Activated T-cell treated with anti-CD3 and anti-CD28 coated beads, Interleukin-2, amount 50 U/mL, for 72 hours (primary cell): ENCODE measurements around the gene S100A5. TPM values are rescaled to one million over a fixed set of nuclear protein-coding genes. Genes with fewer than 3 reads are reported as not detected.
A peak's percentile ranks its signal among the peaks of the same experiment; 100 is the strongest.
"Not testable (repeated sequence)": the region's sequence is repeated elsewhere in the genome, so short reads cannot be mapped to it uniquely, and the experiment has no call there.

Experiments used
- ATAC-seq, 2 donors: fragments of 150-1000 bp; cut with Tn5 transposase; replicated peaks in 1 of 2; 2 replicates each; pipeline ENCODE4 v1.10.0; 2021; ENCODE audit warnings: moderate library complexity in 2 of 2, mild to moderate bottlenecking in 1 of 2
- DNase-seq, 2 donors: peaks; one replicate each; pipeline ENCODE4 v3.0.0; 2021 to 2022; ENCODE audit warnings: mixed read lengths in 1 of 2
- H3K27ac Mint-ChIP-seq: one replicate; pipeline ENCODE4 v1.8.0; 2022; ENCODE audit warnings: mild to moderate bottlenecking, moderate library complexity, mixed read lengths
- H3K27me3 Mint-ChIP-seq: one replicate; pipeline ENCODE4 v1.8.0; 2022; ENCODE audit warnings: low read depth, mixed read lengths
- H3K36me3 Mint-ChIP-seq, 2 donors: one replicate each; pipeline ENCODE4 v1.8.0; 2022; ENCODE audit warnings: mixed read lengths in 2 of 2, mild to moderate bottlenecking in 1 of 2; ENCODE audit not compliant: insufficient read depth in 2 of 2
- H3K4me1 Mint-ChIP-seq: one replicate; pipeline ENCODE4 v1.8.0; 2022; ENCODE audit warnings: low read depth, mixed read lengths
- H3K4me3 Mint-ChIP-seq, 2 donors: one replicate each; pipeline ENCODE4 v1.8.0; 2022; ENCODE audit warnings: mild to moderate bottlenecking in 2 of 2, mixed read lengths in 2 of 2, moderate library complexity in 2 of 2
- H3K9me3 Mint-ChIP-seq, 2 donors: one replicate each; pipeline ENCODE4 v1.8.0; 2022; ENCODE audit warnings: mixed read lengths in 2 of 2
- total RNA-seq, 2 donors: library from RNA; stranded (reverse); gene quantifications; one replicate each; pipeline ENCODE4 v1.2.3, GENCODE V29; 2022

S100A5 gene
- total RNA-seq = 1 to 10 TPM; 2.8 to 4.4 TPM

GRCh38 chr1:153540394-153541361 lies at the start of gene S100A5:
Gene S100A5, minus strand, starts transcription at chr1:153540934. Its CDS starts 743 bp downstream, at chr1:153540191.
- no peaks in the 10 kb centered on the region for H3K27me3 Mint-ChIP-seq
- DNase-seq (peak; percentile 66 to 69), ATAC-seq (peak in 1 of 2 donors; percentile 21)
- peaks cover 4 to 7% of the 10 kb centered on the region in 2 donors for H3K36me3 Mint-ChIP-seq
- H3K27ac Mint-ChIP-seq = peak within 1 kb of the TSS; percentile 93
- H3K9me3 Mint-ChIP-seq = no peaks in the 10 kb centered on the region
- peaks cover 79% of the 10 kb centered on the region for H3K4me1 Mint-ChIP-seq
- H3K4me3 Mint-ChIP-seq = peak within 1 kb of the TSS; percentile 59 to 71

GRCh38 chr1:153588482-153588881 lies 47.7 kb upstream of the S100A5 start:
- no peak for ATAC-seq
- no peaks in the 10 kb centered on the region for H3K36me3 Mint-ChIP-seq
- H3K4me3 Mint-ChIP-seq = no peak overlapping the region
- H3K27me3 Mint-ChIP-seq = peaks cover 7% of the 10 kb centered on the region
- peak overlapping the region; percentile 2 for H3K27ac Mint-ChIP-seq
- no peak for DNase-seq
- no peaks in the 10 kb centered on the region for H3K9me3 Mint-ChIP-seq
- H3K4me1 Mint-ChIP-seq = no peaks in the 10 kb centered on the region

- H3K4me1 Mint-ChIP-seq, H3K27me3 Mint-ChIP-seq, ATAC-seq, H3K36me3 Mint-ChIP-seq, H3K9me3 Mint-ChIP-seq, DNase-seq, H3K4me3 Mint-ChIP-seq, H3K27ac Mint-ChIP-seq: not testable (repeated sequence)
Measured at GRCh38 chr1:153588033-153588432, 47.3 kb upstream of the S100A5 start.

- ATAC-seq (no peak), DNase-seq (no peak)
- no peaks in the 10 kb centered on the region for H3K9me3 Mint-ChIP-seq
- H3K36me3 Mint-ChIP-seq = no peaks in the 10 kb centered on the region
- H3K4me3 Mint-ChIP-seq = no peak overlapping the region
- H3K27me3 Mint-ChIP-seq = peaks cover 7% of the 10 kb centered on the region
- H3K27ac Mint-ChIP-seq = no peak overlapping the region
- H3K4me1 Mint-ChIP-seq = no peaks in the 10 kb centered on the region
Measured at GRCh38 chr1:153587314-153587713, 46.6 kb upstream of the S100A5 start.

GRCh38 chr1:153586347-153586746 lies 45.6 kb upstream of the S100A5 start:
- H3K4me3 Mint-ChIP-seq = no peak overlapping the region

GRCh38 chr1:153585006-153585405 lies 44.3 kb upstream of the S100A5 start:
- Mint-ChIP-seq H3K4me1 (no peaks in the 10 kb centered on the region), H3K27ac (no peak overlapping the region), H3K4me3 (no peak overlapping the region), H3K27me3 (peaks cover 7% of the 10 kb centered on the region), H3K36me3 (no peaks in the 10 kb centered on the region), H3K9me3 (no peaks in the 10 kb centered on the region)
- no peak for DNase-seq
- no peak for ATAC-seq

More at GRCh38 chr1:153586347-153586746, 45.6 kb upstream of the S100A5 start:
- no peaks in the 10 kb centered on the region for H3K36me3 Mint-ChIP-seq
- no peaks in the 10 kb centered on the region for H3K4me1 Mint-ChIP-seq
- DNase-seq (no peak), ATAC-seq (no peak)
- no peaks in the 10 kb centered on the region for H3K9me3 Mint-ChIP-seq
- H3K27me3 Mint-ChIP-seq = peaks cover 7% of the 10 kb centered on the region
- no peak overlapping the region for H3K27ac Mint-ChIP-seq

GRCh38 chr1:153583976-153584375 lies 43.2 kb upstream of the S100A5 start:
- H3K36me3 Mint-ChIP-seq = no peaks in the 10 kb centered on the region
- no peaks in the 10 kb centered on the region for H3K4me1 Mint-ChIP-seq
- H3K27ac Mint-ChIP-seq = no peak overlapping the region
- peaks cover 12% of the 10 kb centered on the region for H3K27me3 Mint-ChIP-seq
- DNase-seq = no peak
- ATAC-seq = no peak
- no peak overlapping the region for H3K4me3 Mint-ChIP-seq
- no peaks in the 10 kb centered on the region for H3K9me3 Mint-ChIP-seq

- not testable (repeated sequence) for H3K4me1 Mint-ChIP-seq, H3K36me3 Mint-ChIP-seq, H3K4me3 Mint-ChIP-seq, H3K27ac Mint-ChIP-seq, DNase-seq, ATAC-seq, H3K9me3 Mint-ChIP-seq
- peaks cover 17% of the 10 kb centered on the region for H3K27me3 Mint-ChIP-seq
Measured at GRCh38 chr1:153583514-153583913, 42.8 kb upstream of the S100A5 start.

GRCh38 chr1:153582836-153583235 lies 42.1 kb upstream of the S100A5 start:
- not testable (repeated sequence) for H3K4me1 Mint-ChIP-seq, H3K27ac Mint-ChIP-seq, DNase-seq, H3K36me3 Mint-ChIP-seq, ATAC-seq, H3K4me3 Mint-ChIP-seq, H3K9me3 Mint-ChIP-seq
- peaks cover 24% of the 10 kb centered on the region for H3K27me3 Mint-ChIP-seq

GRCh38 chr1:153578936-153579335 lies 38.2 kb upstream of the S100A5 start:
- Mint-ChIP-seq H3K27ac (no peak overlapping the region), H3K27me3 (peaks cover 24% of the 10 kb centered on the region), H3K4me3 (no peak overlapping the region), H3K36me3 (no peaks in the 10 kb centered on the region), H3K9me3 (no peaks in the 10 kb centered on the region), H3K4me1 (no peaks in the 10 kb centered on the region)
- DNase-seq = no peak
- ATAC-seq = no peak

GRCh38 chr1:153578490-153578889 lies 37.8 kb upstream of the S100A5 start:
- Mint-ChIP-seq H3K4me3 (no peak overlapping the region), H3K27me3 (peaks cover 23% of the 10 kb centered on the region), H3K27ac (no peak overlapping the region), H3K9me3 (no peaks in the 10 kb centered on the region), H3K36me3 (no peaks in the 10 kb centered on the region), H3K4me1 (peaks cover 4% of the 10 kb centered on the region)
- DNase-seq = no peak
- no peak for ATAC-seq

GRCh38 chr1:153577624-153578051 lies 36.9 kb upstream of the S100A5 start:
- Mint-ChIP-seq H3K4me3 (no peak overlapping the region), H3K36me3 (peaks cover 3% of the 10 kb centered on the region in 2 donors), H3K4me1 (peaks cover 12% of the 10 kb centered on the region), H3K27me3 (peaks cover 23% of the 10 kb centered on the region), H3K9me3 (no peaks in the 10 kb centered on the region), H3K27ac (no peak overlapping the region)
- ATAC-seq (no peak), DNase-seq (no peak)

- no peak overlapping the region for H3K4me3 Mint-ChIP-seq
- H3K27ac Mint-ChIP-seq = no peak overlapping the region
- peaks cover 3% of the 10 kb centered on the region in 2 donors for H3K36me3 Mint-ChIP-seq
- no peak for DNase-seq
- no peak for ATAC-seq
- peaks cover 17% of the 10 kb centered on the region for H3K4me1 Mint-ChIP-seq
- H3K9me3 Mint-ChIP-seq = no peaks in the 10 kb centered on the region
- H3K27me3 Mint-ChIP-seq = peaks cover 23% of the 10 kb centered on the region
Measured at GRCh38 chr1:153577138-153577537, 36.4 kb upstream of the S100A5 start.
